ENCODE data around the gene SPATA31D4. TPM values are rescaled to one million over a fixed set of nuclear protein-coding genes. Genes with fewer than 3 reads are reported as not detected.
"Not testable (repeated sequence)": the region's sequence is repeated elsewhere in the genome, so short reads cannot be mapped to it uniquely, and the experiment has no call there.

Gene SPATA31D4
- total RNA-seq: not detected in 2 replicates

DNA sequence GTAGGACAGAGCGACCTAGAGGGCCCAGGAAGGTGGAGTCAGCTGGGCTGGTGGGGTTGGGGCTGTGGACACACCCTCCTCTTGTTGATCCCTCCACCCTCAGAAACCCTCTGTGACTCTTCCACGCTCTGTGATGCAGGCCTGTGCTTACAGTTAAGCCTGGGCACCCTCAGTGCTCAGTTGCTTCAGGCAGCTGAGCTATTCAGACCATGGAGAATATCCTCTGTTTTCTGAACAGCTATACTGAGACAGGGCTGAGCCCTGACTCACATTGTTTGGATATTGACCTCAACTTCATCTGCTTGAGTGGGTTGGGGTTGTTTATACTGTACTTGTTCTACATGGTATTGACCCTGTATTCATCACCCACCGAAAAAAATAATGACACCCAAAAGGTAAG lies at the start of gene SPATA31D4:
Gene SPATA31D4 (plus strand): TSS at position 124 of the 400 bp plus-strand sequence. CDS start 86 bp downstream, at position 210.
- DNase-seq: not testable (repeated sequence)

DNA sequence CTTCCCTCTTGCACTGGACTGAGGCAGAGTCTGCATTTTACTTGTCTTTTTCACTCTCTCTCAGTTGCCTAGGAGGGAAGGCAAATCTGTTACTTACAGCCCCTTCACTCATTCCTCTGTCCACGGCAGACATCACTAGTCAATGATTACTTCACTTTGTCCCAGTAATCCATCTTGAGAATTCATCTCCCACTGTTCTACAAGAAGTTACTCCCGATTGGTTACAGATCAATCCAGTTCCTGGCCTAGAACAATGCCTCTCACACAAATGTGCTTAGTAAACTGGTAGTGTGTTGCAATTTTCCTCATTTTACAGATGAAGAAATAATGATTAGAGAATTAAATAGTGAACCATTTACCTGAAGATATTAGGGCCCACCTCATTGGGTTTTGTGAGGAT lies 49.7 kb upstream of the SPATA31D4 start:
- no peak for DNase-seq

DNA sequence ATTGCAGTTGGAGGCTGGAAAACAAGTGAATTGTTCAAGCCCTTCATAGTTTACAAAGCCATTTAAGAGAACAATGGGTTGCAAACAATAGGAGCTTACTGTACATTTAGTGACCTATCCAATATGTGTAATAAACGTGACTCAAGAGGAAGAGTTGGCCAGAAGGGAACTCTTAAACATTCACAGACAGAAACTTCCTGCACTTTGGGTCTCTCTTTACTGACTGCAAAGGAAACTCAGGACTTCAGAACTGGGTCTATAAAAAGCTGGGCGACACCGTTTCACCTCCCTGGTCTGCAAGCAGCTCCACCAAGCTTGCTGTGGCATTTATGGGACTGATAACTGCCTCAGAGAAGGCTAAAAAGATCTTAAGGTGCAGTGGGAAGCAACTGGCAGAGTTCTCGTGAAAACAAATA lies 48.7 kb upstream of the SPATA31D4 start:
- peak; percentile 90 for DNase-seq

DNA sequence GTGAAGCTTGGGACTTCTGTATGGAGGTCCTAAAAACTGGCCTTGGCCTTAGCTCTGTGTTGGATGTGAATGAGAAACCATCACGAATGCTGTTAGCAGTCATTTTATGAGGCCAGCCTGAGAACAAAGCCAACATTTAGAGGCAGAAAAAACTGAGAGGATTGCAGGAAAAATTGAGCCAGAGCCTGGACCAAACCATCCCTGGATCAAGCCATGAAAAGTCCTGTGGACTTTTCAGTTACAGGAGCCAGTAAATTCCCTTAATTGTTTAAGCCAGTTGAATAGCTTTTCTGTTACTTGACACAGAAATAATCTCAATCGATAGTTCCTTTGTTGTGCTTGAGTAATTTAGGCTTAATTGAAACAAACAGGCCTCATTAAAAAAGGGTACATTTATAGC lies 42.6 kb upstream of the SPATA31D4 start:
- no peak for DNase-seq

DNA sequence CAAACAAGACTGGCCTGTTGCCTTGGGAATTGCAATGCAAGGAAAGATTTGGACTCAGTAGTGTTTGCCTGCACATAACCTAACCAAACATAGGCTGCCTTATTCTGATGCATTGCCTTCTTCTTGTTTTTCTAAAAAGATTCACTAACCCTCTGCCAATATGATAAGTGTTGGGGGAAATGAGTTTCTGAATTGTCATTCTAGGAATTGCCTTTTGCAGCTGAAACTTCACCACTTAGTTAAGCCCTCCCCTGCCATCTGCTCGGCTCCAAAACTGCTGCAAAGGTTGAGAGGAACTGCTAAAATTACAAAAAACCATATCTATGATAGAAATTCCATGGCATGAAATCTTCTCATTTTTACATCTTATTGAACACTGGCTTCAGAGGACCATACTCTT lies 41.6 kb upstream of the SPATA31D4 start:
- DNase-seq: no peak

DNA sequence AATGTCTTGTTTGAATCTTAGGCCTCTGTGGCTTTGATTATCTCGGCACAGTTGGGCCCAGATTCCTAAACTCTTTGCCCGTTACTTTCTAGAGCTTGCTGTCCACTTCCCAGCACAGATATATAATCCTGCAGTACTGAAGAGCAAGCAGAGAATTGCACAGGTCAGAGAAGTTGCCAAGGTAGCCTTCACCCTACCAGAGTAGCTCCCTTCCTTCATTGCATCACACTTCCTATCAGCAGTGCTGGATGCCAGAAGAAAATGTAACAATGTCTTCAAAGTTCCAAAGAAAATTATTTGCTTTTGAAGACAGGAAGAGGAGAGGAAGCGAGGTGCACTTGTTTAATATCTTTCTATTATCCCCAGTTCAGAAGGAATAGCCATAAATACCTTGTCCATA lies 38.1 kb upstream of the SPATA31D4 start:
- DNase-seq: no peak

DNA sequence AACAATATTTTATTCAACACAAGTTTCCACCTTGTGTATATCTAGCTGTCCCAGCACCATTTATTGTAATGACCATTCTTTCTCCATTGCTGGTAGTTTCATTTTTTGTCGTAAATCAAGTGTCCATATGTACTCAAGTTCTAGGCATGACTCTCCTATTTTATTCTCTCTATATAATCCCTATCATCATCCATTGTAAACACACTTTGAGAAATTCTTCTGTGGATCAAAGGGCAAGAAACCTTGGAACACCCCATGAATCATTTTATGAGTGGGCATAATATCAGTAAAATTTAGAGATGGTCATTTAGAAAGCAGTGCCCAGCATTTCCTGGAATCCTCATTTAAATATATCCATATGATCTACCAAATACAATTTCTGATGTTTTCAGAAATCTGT lies 35.8 kb upstream of the SPATA31D4 start:
- no peak for DNase-seq

DNA sequence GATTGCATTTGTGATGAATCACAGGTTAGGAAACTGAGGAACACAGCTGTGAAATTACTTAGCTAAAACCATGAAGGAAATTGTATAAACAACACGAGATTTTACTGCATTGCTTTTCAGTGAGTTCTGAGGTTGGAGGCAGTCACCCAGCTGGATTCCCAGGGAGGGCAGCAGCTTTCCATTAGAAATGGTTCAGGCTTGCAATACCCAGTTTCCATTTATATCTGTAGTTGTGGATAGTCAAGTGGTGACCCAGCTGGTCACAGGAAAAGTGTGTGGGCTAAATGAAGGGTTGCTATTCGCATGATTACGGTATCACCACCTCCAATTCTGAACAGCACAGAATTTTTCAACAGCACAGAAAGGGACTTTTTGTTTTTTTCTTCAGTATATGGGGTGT lies 34.3 kb upstream of the SPATA31D4 start:
- no peak for DNase-seq

DNA sequence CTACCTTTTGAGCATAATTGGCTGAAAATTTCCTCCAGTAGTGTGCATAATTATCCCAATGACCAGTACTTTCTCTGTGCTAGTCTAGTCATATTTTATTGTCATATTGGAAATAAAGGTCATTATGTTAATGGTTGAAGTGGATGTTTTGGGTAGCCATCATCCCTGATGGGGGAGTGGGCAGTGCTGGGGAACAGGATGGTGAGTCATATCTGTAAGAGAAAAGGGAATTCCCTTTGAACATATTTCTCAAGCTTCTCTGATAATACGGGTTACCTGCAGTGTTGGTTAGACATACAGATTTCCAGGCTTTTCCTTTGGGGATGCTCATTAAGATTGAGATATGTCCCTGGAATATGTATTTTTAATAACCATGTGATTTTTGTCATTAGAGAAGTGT lies 33.3 kb upstream of the SPATA31D4 start:
- no peak for DNase-seq

DNA sequence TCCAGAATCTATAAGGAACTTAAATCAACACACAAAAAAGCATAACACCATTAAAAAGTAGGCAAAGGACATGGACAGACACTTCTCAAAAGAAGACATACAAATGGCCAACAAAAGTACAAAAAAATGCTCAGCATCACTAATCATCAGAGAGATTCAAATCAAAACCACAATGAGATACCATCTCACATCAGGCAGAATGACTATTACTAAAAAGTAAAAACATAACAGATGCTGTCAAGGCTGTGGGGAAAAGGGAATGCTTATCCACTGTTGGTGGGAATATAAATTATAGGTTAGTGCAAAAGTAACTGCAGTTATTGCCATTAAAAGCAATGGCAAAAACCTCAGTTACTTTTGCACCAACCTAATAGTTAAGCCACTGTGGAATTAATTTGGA lies 32.2 kb upstream of the SPATA31D4 start:
- DNase-seq: no peak

DNA sequence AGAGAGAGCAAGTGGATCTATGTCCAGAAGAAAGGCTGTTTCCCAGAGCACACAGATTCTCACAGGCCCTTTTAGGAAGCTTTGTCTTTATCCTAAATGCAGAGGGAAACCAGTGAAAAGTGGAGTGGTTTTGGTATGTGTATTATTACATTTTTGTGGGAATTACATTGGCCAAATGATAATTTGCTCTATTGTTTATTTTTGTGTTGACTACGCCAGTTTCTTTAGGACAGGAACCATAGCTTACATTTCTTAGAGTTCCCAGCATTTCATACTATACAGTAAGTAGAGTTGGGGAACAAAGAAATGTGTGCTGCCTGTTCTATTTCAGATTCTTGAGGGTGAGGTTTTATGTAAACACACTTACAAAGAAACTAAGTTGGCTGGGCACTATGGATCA lies 29.4 kb upstream of the SPATA31D4 start:
- DNase-seq: no peak

DNA sequence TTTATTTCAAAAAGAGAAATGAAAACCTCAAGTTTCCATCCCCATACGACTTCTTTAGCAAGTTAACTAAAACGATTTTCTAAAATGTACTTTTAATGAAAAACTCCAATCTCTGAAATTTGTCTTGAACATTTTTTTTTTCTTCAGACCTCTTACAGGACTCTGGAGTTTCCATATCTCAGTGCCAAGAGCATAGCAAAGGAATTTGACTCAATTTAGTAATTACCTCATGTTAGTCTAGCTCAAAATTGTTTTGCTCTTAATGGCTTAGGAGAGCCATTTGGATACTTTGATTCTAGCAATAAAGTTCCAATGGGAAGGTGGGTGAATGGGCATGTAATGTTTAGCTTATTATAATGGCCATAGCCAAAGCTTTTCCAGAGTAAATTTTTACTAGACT lies 26.0 kb upstream of the SPATA31D4 start:
- no peak for DNase-seq

DNA sequence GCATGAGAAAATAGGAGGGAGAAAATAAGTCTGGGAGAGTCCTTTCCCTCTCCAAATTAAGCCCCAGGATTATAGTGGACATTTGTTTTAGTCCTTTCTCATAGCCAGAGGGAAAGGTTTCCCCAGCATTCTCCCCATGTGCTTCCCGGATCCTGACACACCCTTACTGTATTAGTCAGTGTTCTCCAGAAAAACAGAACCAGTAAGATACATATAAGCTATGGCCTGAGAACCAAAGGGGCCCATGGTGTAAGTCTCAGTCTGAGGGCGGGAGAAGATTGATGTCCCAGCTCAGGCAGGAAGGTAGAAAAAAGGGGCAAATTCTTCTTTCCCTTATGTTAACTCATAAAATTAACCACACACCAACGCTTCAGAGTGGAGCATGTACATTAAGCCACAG lies 25.6 kb upstream of the SPATA31D4 start:
- no peak for DNase-seq

DNA sequence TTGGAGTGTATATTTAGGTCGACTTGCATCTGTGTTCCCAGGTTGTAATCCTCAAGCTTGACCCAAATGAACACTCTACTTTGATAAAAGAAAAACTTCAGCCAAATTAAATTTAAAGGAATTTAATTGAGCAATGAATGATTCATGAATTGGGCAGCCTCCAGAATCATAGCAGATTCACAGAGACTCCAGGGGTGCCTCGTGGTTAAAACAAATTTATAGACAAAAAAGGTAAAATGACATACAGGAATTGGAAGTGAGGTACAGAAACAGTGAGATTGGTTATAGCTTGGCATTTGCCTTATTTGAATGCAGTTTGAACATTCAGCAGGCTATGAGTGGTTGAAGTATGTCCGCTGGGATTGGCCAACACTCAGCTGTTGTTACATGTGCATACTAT lies 21.6 kb upstream of the SPATA31D4 start:
- no peak for DNase-seq

DNA sequence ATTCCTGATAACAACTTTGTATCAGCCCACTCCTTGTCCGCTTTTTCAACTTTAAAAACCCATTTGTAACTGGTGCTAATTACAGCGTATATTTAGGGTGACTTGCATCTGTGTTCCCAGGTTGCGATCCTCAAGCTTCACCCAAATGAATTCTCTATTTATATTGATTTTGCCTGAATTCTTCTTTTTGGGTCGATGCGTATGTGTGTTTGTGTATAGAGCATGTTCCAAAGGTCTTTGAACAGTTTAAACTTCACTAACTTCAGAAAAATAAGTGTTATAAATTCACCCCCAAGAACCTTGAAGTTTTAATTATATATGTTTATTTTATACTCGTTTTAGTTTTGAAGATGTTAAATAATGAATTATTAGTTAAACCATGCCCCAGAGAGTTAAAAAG lies 16.1 kb upstream of the SPATA31D4 start:
- DNase-seq: no peak

DNA sequence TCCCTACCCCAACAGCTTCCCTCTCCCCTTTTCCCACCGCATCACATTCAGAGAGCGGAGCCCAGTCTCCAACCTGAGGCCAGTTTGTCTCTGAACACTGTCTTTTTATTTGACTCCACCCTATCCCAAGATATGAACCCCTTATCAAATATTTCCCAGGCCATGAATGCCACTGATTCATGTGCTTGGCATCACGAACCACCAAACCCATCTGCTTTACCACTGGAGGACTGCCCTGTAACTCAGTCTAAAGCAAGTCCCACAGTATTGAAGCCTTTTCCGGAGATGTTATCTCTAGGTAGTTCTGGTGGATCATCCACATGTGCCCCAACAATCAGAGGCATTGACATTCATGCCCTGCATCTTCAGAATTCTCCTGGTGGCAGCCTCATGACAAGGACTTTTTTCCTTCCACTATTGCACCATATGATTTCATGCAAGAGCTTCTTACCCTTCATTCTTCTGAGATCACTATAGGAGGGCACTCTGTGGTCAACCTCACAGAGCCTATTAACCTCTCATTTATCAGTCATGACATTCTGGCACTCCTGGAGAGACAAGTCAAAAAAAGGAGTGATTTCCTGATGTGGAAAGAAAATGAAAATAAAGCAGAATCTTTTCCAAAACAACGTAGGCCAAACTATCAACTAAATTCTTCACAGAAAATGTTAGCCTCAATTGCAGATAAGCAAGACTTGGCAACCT lies 12.3 kb upstream of the SPATA31D4 start:
- DNase-seq: no peak

DNA sequence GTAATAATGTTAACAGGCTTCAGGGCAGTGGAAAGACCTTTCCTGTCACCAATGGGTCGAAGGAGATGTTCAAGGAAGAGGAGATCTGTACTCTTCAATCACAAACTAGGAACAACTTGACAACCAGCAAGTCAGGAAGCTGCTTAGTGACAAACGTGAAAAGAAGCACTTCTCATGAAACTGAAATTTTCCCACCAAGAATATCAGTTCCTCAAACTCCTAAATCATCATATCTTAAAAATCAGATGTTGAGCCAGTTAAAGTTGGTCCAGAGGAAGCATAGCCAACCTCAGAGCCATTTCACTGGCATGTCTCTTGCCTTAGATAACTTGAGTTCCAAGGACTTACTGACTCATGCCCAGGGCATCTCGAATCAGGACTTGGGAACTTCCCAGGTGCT lies 9.7 kb upstream of the SPATA31D4 start:
- not testable (repeated sequence) for DNase-seq

DNA sequence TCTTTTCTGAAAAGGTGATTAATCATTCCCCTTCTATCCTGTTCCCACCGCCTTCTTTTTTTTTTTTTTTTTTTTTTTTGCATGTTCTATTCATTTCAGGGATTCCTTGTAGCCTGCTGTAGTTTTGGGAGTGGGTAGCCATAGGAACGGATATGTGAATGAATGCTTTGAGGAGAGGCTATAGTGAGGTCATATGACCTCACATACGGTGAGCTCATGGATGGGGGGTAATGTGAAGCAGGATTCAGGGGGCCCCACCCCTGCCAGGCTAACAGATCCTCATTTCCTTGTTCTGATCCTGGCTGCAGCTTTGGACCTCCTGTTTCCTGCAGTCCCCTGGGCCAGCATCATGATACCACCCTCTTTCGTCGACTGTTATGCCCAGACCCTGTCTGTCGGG lies 1.9 kb downstream of the SPATA31D4 start:
- not testable (repeated sequence) for DNase-seq

DNA sequence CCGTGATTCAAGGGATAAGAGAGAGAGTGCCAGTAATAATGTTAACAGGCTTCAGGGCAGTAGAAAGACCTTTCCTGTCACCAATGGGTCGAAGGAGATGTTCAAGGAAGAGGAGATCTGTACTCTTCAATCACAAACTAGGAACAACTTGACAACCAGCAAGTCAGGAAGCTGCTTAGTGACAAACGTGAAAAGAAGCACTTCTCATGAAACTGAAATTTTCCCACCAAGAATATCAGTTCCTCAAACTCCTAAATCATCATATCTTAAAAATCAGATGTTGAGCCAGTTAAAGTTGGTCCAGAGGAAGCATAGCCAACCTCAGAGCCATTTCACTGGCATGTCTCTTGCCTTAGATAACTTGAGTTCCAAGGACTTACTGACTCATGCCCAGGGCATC lies 5.3 kb downstream of the SPATA31D4 start:
- not testable (repeated sequence) for DNase-seq

DNA sequence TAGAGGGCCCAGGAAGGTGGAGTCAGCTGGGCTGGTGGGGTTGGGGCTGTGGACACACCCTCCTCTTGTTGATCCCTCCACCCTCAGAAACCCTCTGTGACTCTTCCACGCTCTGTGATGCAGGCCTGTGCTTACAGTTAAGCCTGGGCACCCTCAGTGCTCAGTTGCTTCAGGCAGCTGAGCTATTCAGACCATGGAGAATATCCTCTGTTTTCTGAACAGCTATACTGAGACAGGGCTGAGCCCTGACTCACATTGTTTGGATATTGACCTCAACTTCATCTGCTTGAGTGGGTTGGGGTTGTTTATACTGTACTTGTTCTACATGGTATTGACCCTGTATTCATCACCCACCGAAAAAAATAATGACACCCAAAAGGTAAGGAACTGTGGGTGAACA lies 15.2 kb downstream of the SPATA31D4 start, which contains the start of gene SPATA31D3:
Gene SPATA31D3 (plus strand): TSS at position 108 of the 400 bp plus-strand sequence. CDS start 86 bp downstream, at position 194.
- DNase-seq: not testable (repeated sequence)

DNA sequence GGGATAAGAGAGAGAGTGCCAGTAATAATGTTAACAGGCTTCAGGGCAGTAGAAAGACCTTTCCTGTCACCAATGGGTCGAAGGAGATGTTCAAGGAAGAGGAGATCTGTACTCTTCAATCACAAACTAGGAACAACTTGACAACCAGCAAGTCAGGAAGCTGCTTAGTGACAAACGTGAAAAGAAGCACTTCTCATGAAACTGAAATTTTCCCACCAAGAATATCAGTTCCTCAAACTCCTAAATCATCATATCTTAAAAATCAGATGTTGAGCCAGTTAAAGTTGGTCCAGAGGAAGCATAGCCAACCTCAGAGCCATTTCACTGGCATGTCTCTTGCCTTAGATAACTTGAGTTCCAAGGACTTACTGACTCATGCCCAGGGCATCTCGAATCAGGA lies 20.4 kb downstream of the SPATA31D4 start:
- DNase-seq: not testable (repeated sequence)

DNA sequence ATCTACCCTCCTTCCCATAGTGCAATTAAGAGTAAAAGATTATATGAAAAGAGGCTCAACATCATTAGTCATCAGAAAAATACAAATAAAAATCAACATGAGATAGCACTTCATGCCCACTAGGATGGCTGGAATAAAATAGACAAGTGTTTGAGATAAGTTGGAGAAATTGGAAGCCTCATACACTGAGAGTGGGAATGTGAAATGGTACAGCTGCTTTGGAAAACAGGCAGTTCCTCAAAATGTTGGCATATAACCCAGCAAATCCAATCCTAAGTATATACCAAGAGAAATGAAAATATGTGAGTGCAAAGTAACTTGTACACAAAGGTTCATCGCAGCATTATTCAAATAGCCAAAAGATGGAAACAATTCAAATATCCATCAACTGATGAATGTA lies 24.9 kb downstream of the SPATA31D4 start:
- DNase-seq: no peak

DNA sequence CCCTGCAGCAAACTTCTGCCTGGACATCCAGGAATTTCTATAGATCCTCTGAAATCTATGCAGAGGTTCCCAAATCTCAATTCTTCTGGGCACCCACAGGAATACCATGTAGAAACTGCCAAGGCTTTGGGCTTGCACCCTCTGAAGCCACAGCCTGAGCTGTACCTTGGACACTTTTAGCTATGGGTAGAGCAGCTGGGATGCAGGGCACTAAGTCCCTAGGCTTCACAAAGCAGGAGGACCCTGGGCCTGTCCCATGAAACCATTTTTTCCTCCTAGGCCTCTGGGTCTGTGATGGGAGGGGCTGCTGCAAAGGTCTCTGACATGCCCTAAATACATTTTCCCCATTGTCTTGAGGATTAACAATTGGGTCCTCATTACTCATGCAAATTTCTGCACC lies 27.4 kb downstream of the SPATA31D4 start:
- no peak for DNase-seq

DNA sequence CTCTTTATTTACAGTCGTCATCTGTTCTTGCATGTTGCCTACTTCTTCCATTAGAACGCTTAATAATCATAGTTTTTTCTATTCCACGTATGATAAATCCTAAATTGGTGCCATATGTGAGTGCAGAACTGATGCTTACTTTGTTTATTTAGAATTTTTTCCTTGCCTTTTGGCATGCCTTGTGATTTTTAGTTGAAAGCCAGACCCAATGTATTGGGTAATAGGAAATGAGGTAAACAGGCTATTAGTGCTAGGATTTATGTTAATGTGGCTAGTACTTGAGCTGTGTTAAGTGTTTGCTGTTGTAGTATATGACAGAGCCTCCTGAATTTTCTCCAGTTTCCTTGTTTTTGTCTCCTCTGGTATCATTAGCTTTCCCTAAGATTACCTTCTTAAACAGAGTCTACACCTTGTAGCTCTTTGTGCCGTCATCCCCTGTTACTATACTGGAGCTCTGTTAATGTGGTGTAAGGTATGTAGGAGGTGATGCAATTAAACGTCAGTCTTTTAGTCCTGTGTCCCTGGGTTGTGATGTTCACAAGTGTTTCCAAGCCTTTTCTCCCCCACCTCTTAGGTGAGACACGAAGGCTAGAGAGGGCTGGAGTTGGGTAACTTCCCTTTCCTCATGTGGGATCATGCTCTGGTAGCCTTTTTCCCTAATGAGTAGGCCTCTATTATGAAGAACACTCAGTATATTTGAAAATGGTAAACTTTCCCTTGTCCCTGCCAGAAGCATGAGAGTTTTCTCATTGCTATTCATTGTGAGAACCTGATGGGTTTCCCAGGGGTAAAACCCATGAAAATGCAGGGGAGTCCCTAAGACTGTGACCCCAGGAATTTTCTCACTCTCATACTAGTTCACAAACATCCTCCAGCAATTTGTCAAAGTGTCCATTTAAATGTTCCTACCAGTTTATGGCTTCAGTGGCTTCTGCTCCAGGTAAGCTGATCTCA lies 36.3 kb downstream of the SPATA31D4 start:
- no peak for DNase-seq

Data from dermis blood vessel endothelial cell (primary cell).